Measurements from ENCODE around the gene KCNMA1.

The KCNMA1 gene

GRCh38 chr10:77104459-77104980 lies 533.1 kb downstream of the KCNMA1 start:
- Histone ChIP-seq H3K9me3 (no peaks in the 10 kb centered on the region), H3K36me3 (no peaks in the 10 kb centered on the region), H3K4me1 (ENCODE audit: control insufficient read depth in 1 of 2, insufficient read depth in 1 of 2, low read depth in 1 of 2, low read length in 1 of 2) (no peaks in the 10 kb centered on the region), H3K27me3 (peaks cover 23% of the 10 kb centered on the region), H3K27ac (no peak overlapping the region), H3K4me3 (ENCODE audit: low read depth in 1 of 2, low read length in 1 of 2) (no peak overlapping the region)
- TF ChIP-seq CTCF (IDR thresholded peaks at IDR 0.05) = no peak

GRCh38 chr10:77103213-77103612 lies 534.4 kb downstream of the KCNMA1 start:
- no peak overlapping the region for H3K27ac ChIP-seq
- no peaks in the 10 kb centered on the region for H3K4me1 ChIP-seq (ENCODE audit: control insufficient read depth in 1 of 2, insufficient read depth in 1 of 2, low read depth in 1 of 2, low read length in 1 of 2)
- H3K4me3 ChIP-seq (ENCODE audit: low read depth in 1 of 2, low read length in 1 of 2) = no peak overlapping the region
- H3K9me3 ChIP-seq = no peaks in the 10 kb centered on the region
- peaks cover 23% of the 10 kb centered on the region for H3K27me3 ChIP-seq
- TF ChIP-seq CTCF (IDR thresholded peaks at IDR 0.05) = no peak
- no peaks in the 10 kb centered on the region for H3K36me3 ChIP-seq

- no peak overlapping the region for H3K27ac ChIP-seq
- no peak for TF ChIP-seq CTCF (IDR thresholded peaks at IDR 0.05)
- no peaks in the 10 kb centered on the region for H3K9me3 ChIP-seq
- peaks cover 7 to 16% of the 10 kb centered on the region in 2 experiments for H3K4me1 ChIP-seq (ENCODE audit: control insufficient read depth in 1 of 2, insufficient read depth in 1 of 2, low read depth in 1 of 2, low read length in 1 of 2)
- H3K36me3 ChIP-seq = no peaks in the 10 kb centered on the region
- no peak overlapping the region for H3K4me3 ChIP-seq (ENCODE audit: low read depth in 1 of 2, low read length in 1 of 2)
- H3K27me3 ChIP-seq = peaks cover 23% of the 10 kb centered on the region
Observed at GRCh38 chr10:77101341-77101740, 536.3 kb downstream of the KCNMA1 start.

GRCh38 chr10:77099136-77099535 lies 538.5 kb downstream of the KCNMA1 start:
- Histone ChIP-seq H3K27me3 (peaks cover 23% of the 10 kb centered on the region), H3K36me3 (no peaks in the 10 kb centered on the region), H3K4me1 (ENCODE audit: control insufficient read depth in 1 of 2, insufficient read depth in 1 of 2, low read depth in 1 of 2, low read length in 1 of 2) (peaks cover 7 to 16% of the 10 kb centered on the region in 2 experiments), H3K27ac (no peak overlapping the region), H3K4me3 (ENCODE audit: low read depth in 1 of 2, low read length in 1 of 2) (no peak overlapping the region), H3K9me3 (no peaks in the 10 kb centered on the region)
- no peak for TF ChIP-seq CTCF (IDR thresholded peaks at IDR 0.05)

- Histone ChIP-seq H3K27me3 (peaks cover 11% of the 10 kb centered on the region), H3K27ac (no peak overlapping the region), H3K36me3 (no peaks in the 10 kb centered on the region), H3K4me1 (ENCODE audit: control insufficient read depth in 1 of 2, insufficient read depth in 1 of 2, low read depth in 1 of 2, low read length in 1 of 2) (peaks cover 7 to 16% of the 10 kb centered on the region in 2 experiments), H3K4me3 (ENCODE audit: low read depth in 1 of 2, low read length in 1 of 2) (no peak overlapping the region), H3K9me3 (no peaks in the 10 kb centered on the region)
- TF ChIP-seq CTCF (IDR thresholded peaks at IDR 0.05) = no peak
Observed at GRCh38 chr10:77097625-77098024, 540.0 kb downstream of the KCNMA1 start.

- no peaks in the 10 kb centered on the region for H3K9me3 ChIP-seq
- no peak for TF ChIP-seq CTCF (IDR thresholded peaks at IDR 0.05)
- peaks cover 7 to 16% of the 10 kb centered on the region in 2 experiments for H3K4me1 ChIP-seq (ENCODE audit: control insufficient read depth in 1 of 2, insufficient read depth in 1 of 2, low read depth in 1 of 2, low read length in 1 of 2)
- no peaks in the 10 kb centered on the region for H3K36me3 ChIP-seq
- no peak overlapping the region for H3K27ac ChIP-seq
- no peak overlapping the region for H3K4me3 ChIP-seq (ENCODE audit: low read depth in 1 of 2, low read length in 1 of 2)
- peaks cover 24% of the 10 kb centered on the region for H3K27me3 ChIP-seq
Observed at GRCh38 chr10:77093126-77093525, 544.5 kb downstream of the KCNMA1 start.
